Measurements from ENCODE around the gene DEAF1.

DNA sequence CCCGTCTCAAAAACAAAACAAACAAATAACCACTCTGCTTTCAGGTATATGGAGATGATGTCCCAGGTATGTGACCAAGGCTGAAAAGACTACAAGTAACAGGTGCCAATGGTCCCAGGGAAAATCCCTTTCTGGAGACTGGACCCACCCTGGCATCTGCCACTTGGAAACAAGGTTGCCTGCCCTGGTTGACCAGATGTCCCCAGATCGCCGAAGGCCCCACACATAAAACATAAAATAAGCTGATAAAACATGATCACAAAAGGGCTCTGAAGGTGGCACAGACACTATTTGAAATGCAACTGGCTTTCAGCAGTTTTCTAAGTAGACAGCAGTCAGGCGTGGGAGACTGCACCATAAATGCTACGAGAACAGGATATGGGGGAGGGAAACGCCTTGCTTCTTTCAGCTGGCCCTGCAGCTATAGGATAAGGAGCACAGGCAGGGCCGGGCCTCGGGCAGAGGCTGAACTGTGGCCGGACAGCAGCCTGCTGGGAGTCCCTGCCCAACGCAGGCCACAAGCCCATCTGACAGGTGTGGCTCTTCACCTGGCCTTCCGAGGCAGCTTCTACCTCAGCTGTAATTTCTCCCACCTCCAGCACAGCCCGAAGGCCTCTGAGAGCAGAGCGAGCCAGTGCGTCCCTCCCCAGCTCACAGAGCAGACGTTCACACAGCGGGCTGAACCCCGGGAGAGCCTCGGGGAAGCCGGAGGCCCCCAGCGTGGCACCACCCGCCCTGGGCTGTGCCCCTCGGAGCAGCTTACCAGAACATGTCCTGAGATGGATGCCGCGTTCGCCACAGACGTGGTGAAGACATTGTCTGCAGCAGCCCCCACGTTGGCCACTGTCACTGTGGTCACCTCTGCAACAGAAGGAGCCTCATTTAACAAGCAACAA lies 4.0 kb downstream of the DEAF1 start:
- TF ChIP-seq, protein P1, sequence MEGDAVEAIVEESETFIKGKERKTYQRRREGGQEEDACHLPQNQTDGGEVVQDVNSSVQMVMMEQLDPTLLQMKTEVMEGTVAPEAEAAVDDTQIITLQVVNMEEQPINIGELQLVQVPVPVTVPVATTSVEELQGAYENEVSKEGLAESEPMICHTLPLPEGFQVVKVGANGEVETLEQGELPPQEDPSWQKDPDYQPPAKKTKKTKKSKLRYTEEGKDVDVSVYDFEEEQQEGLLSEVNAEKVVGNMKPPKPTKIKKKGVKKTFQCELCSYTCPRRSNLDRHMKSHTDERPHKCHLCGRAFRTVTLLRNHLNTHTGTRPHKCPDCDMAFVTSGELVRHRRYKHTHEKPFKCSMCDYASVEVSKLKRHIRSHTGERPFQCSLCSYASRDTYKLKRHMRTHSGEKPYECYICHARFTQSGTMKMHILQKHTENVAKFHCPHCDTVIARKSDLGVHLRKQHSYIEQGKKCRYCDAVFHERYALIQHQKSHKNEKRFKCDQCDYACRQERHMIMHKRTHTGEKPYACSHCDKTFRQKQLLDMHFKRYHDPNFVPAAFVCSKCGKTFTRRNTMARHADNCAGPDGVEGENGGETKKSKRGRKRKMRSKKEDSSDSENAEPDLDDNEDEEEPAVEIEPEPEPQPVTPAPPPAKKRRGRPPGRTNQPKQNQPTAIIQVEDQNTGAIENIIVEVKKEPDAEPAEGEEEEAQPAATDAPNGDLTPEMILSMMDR (IDR thresholded peaks at IDR 0.05), result no peak
- no peak for TF ChIP-seq POLR2A (IDR thresholded peaks at IDR 0.05)
